KMS-11 (cell line): Measurements from ENCODE around the gene SPAG6.

ENCODE experiments used
- H2AFZ ChIP-seq: fragments of 200-600 bp; sonication (generic); 2 replicates; pipeline ENCODE4 v1.6.1; 2016; ENCODE audit warnings: antibody characterized with exemption, mixed run types, low read depth
- H3K27ac ChIP-seq: fragments of 200-600 bp; sonication (generic); 2 replicates; pipeline ENCODE4 v1.6.1; 2016; ENCODE audit warnings: mild to moderate bottlenecking, mixed run types
- H3K27me3 ChIP-seq: fragments of 200-600 bp; sonication (generic); 2 replicates; pipeline ENCODE4 v1.6.1; 2017; ENCODE audit warnings: mild to moderate bottlenecking, low read depth, mixed run types, moderate library complexity; ENCODE audit not compliant: insufficient read depth
- H3K36me3 ChIP-seq: fragments of 200-600 bp; sonication (generic); 2 replicates; pipeline ENCODE4 v1.6.1; 2017; ENCODE audit warnings: mild to moderate bottlenecking, mixed run types; ENCODE audit not compliant: insufficient read depth
- H3K4me1 ChIP-seq: fragments of 200-600 bp; sonication (generic); 2 replicates; pipeline ENCODE4 v1.6.1; 2016; ENCODE audit warnings: mild to moderate bottlenecking, low read depth, mixed run types; ENCODE audit not compliant: poor library complexity, severe bottlenecking
- H3K4me2 ChIP-seq: fragments of 200-600 bp; sonication (generic); 2 replicates; pipeline ENCODE4 v1.7.0; 2016; ENCODE audit warnings: mild to moderate bottlenecking, mixed run types
- H3K4me3 ChIP-seq: fragments of 200-600 bp; sonication (generic); IDR thresholded peaks from 2 replicates; pipeline ENCODE4 v1.6.1; 2017; ENCODE audit warnings: low read depth, low read length, mixed read lengths; ENCODE audit not compliant: insufficient read depth
- H3K79me2 ChIP-seq: fragments of 200-600 bp; sonication (generic); 2 replicates; pipeline ENCODE4 v1.6.1; 2016; ENCODE audit warnings: low read depth, mixed run types; ENCODE audit not compliant: insufficient read depth
- H3K9ac ChIP-seq: fragments of 200-600 bp; sonication (generic); 2 replicates; pipeline ENCODE4 v1.6.1; 2016; ENCODE audit warnings: mild to moderate bottlenecking, mixed run types
- H4K20me1 ChIP-seq: fragments of 200-600 bp; sonication (generic); 2 replicates; pipeline ENCODE4 v1.6.1; 2016; ENCODE audit warnings: mild to moderate bottlenecking, mixed run types; ENCODE audit not compliant: insufficient read depth
- CTCF ChIP-seq: fragments of 200-600 bp; sonication (generic); conservative IDR thresholded peaks from 2 replicates; pipeline ENCODE4 v1.6.1; 2017; ENCODE audit warnings: low read depth, mild to moderate bottlenecking, antibody characterized with exemption, low read length, moderate library complexity, mixed read lengths

SPAG6 gene

GRCh38 chr10:22345301-22346095 is at the start of gene SPAG6:
SPAG6 (plus strand) TSS chr10:22345496; CDS start chr10:22345612, 116 bp downstream.
- no peaks in the 10 kb centered on the region for H4K20me1 ChIP-seq
- peak within 1 kb of the TSS; percentile 92 for H3K27ac ChIP-seq
- H3K9ac ChIP-seq, result peak within 1 kb of the TSS; percentile 95; the same call in 1 of the 2 replicates
- peak within 1 kb of the TSS; percentile 84 for H3K4me2 ChIP-seq
- H3K36me3 ChIP-seq, result no peaks in the 10 kb centered on the region
- no peak within 1 kb of the TSS for H2AFZ ChIP-seq
- H3K79me2 ChIP-seq, result peaks cover 29% of the 10 kb centered on the region
- peaks cover 20% of the 10 kb centered on the region for H3K4me1 ChIP-seq
- H3K27me3 ChIP-seq, result no peaks in the 10 kb centered on the region
- no peak for TF ChIP-seq CTCF
- no peak within 1 kb of the TSS for H3K4me3 ChIP-seq

DNA sequence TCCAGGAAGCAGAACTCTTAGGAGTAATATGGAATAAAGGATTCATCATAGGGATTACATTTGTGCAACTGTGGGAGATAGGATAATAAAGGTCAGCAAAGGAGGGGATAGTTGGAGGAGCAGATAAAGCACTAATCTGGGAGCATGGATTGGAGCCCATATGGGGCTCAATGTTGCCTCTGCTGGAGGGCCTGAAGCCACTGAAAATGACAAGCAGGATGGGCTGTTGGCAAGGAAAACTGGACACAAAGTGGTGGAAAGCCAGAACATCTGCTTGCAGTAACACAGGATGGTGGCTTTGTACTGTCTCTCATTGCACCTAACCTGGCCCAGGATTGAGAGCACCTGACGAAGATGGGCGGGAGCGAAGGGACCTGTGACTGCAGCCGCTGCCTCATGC is 44.1 kb upstream of the SPAG6 start:
- H2AFZ ChIP-seq, result no peak overlapping the region
- H4K20me1 ChIP-seq, result no peaks in the 10 kb centered on the region
- H3K4me3 ChIP-seq, result no peak overlapping the region
- no peaks in the 10 kb centered on the region for H3K79me2 ChIP-seq
- no peaks in the 10 kb centered on the region for H3K27me3 ChIP-seq
- H3K4me1 ChIP-seq, result peaks cover 16% of the 10 kb centered on the region
- H3K4me2 ChIP-seq, result no peak overlapping the region
- TF ChIP-seq CTCF, result no peak
- H3K36me3 ChIP-seq, result no peaks in the 10 kb centered on the region
- H3K9ac ChIP-seq, result no peak overlapping the region
- H3K27ac ChIP-seq, result no peak overlapping the region

GRCh38 chr10:22303461-22303860 is 41.8 kb upstream of the SPAG6 start:
- H4K20me1 ChIP-seq, result no peaks in the 10 kb centered on the region
- no peak for TF ChIP-seq CTCF
- H3K36me3 ChIP-seq, result no peaks in the 10 kb centered on the region
- no peak overlapping the region for H3K9ac ChIP-seq
- no peak overlapping the region for H3K4me2 ChIP-seq
- peaks cover 7% of the 10 kb centered on the region; the same call in 1 of the 2 replicates for H3K79me2 ChIP-seq
- no peak overlapping the region for H3K4me3 ChIP-seq
- no peak overlapping the region for H3K27ac ChIP-seq
- no peaks in the 10 kb centered on the region for H3K27me3 ChIP-seq
- no peak overlapping the region for H2AFZ ChIP-seq
- H3K4me1 ChIP-seq, result peaks cover 26% of the 10 kb centered on the region

- no peak for TF ChIP-seq CTCF
- Histone ChIP-seq H3K4me2 (no peak overlapping the region), H3K79me2 (peaks cover 30% of the 10 kb centered on the region), H3K27me3 (no peaks in the 10 kb centered on the region), H2AFZ (no peak overlapping the region), H3K4me3 (no peak overlapping the region), H3K9ac (no peak overlapping the region), H3K4me1 (peaks cover 37% of the 10 kb centered on the region), H3K36me3 (no peaks in the 10 kb centered on the region), H3K27ac (no peak overlapping the region; the same call in 1 of the 2 replicates), H4K20me1 (no peaks in the 10 kb centered on the region)
These were observed 39.6 kb upstream of the SPAG6 start for GRCh38 chr10:22305721-22306120.
